Epidermal melanocyte (primary cell): Measurements from ENCODE around the gene HEMK1.

Experiments
- DNase-seq: peaks from one replicate; pipeline ENCODE4 v3.0.0; 2011; ENCODE audit warnings: low spot score; ENCODE audit not compliant: insufficient read length

Gene HEMK1

DNA sequence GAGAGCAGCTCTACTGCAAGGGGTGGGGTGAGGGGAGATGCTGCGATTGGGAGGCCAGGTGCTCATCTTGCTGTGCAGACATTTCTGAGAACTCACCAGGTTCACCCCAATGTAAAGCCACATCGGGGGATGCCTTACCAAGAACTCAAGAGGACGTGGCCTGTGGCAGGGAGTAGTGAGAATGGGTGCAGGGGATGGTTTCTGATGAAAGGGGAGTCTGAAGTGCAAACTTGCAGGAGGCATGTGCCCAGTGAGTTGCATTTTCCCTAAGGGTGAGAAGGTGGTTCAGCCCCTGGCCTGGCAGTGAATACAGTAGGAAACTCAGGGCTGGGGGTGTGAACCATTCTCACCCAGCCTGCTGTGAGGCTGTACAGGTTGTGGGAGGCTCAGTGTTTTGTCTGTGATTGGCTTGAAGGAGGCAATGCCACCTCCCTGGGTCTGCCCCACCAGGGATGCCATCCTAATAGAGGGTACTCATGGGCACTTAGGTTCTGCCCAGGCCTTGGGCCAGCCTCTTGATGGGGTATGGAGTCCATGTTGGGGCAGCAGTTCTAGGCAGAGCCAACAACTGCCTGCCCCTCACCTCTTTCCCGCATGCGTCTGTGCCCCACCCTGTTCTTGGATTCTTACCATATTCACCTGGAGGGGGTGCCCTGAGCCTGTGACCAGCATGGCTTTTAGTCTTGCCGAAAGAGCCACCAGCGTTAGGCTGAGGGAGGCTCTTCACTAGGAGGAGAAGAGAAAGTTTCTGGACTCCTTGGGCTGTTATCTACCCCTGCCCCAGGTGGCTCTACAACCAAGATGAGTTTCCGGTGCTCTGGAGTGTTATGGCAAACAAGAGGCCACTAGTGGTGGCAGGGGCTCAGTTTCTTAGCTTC, 4.5 kb downstream of the HEMK1 start:
- no peak for DNase-seq

DNA sequence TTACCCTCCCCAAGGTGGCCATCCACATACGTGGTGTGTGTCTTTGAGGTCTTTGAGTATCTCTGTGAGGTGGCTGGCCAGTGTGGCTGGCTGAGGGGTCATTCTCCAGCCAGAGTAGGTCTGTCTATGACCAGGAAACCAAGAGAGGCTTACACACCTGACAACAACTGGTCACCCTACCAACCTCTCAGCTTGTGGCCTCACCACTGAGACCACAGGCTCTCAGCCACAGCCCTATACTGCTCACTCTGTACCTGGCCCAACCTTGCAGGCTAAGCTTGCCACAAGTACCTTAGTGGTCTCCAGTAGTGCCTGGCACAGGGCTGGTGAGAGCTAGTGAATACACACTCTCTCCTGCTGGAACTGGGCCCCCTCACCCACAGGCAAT, 5.1 kb downstream of the HEMK1 start:
- DNase-seq, result no peak

DNA sequence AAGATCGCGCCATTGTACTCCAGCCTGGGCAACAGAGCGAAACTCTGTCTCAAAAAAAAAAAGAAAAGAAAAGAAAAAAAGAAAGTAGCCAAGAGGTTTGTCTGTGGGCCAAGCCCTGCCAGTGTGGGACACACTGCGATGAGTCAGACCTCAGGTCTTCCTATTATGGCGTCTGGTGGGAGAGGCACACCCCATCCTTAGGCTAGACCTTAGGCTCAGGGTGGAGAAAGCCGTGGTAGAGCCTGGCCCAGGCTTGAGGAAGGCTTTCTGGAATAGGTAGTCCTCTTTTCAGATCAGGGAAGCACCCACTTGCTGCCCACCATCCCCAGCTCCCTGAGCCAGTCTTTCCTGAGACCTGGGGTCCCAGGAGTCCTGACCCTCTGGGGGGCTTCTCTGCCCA, 6.0 kb downstream of the HEMK1 start:
- no peak for DNase-seq

DNA sequence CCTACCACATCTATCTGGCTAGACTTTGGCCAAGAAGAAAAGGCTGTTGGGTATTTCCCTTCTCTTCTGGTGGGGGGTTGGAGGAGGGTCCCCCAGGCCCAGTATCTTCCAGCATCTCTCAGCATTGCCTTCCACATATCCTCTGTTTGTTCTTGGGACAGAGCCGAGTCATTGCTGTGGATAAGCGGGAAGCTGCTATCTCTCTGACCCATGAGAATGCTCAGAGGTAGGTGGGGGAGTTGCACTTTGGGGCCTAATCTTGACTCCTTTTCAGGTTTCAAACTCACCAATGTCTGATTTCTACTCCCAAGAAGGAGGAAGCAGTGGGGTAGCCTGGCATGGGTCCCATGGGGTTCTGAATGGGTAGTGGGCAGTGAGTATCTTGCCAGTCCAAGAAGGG, 8.0 kb downstream of the HEMK1 start:
- no peak for DNase-seq

DNA sequence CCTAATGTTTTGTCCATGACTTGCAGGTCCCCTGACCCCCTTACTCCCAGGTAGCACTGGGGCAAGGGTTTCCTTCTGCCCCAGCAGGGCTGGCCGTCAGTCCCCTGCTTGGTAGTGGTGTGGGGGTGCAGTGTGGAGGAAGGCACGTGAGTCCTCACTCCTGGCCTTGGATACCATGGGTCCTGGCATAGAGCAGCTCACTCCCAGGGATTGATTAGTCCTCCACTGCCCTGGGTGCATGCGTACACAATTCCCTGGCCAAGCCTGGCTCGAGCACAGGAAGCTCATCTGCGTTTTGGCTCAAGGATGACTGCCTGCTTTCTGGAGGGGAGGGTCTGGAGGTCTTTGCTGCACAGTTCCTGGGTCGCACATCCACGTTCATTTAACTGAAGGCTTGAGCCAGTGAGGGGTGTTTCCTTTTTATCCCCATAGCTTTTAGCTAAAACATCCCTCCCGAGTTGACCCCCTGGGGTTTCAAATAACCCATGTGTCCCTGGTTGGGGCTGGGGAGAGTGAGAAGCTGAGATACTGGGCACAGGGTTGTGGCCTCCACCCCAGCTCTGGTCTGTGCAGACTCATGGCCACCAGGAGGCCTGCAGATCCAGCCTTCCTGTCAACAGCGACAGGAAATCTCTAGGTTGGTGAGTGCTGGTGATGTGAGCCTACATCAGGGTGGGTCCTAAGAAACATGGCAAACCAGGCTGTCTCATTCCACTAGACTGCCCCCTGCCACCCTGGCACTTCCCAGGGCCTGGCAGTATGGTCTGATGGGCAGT, 11.5 kb downstream of the HEMK1 start:
- DNase-seq, result no peak

DNA sequence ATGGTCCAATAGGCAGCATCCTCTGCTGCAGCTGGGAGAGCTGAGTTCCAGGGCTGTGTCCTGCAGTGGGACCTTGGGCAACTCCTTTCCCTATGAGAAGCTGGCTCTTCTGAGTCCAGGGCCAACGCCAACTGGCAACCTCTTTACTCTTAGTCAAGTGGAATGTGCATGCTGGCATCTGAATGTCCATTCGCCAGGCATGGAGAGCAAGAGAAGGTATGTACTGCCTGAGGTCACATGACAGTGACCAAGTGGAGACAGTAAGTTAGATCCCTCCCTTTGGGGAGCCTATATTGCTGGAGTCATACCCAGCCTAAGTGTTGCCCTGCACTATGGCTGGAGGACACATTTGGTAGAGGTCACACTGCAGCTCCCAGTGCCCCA, 12.1 kb downstream of the HEMK1 start:
- no peak for DNase-seq

DNA sequence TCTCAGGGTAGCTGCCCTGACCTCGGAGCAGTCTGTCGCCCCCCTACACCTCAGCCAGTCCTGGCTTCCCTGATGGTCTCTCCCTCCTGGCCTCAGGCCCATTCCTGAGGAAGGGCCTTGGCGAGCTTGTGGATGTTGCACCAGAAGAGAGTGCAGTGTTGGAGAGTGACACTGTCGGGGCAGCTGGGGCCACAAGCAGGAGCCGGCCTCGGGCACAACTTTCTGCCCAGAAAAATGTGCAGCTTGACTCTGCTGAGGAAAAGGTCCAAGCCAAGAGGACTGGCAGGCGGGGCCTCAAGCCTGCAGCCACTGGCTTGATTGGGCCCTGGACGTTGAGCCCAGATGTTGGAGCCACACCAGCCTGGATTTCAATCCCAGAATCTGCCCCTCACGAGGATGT, 12.8 kb downstream of the HEMK1 start:
- no peak for DNase-seq

DNA sequence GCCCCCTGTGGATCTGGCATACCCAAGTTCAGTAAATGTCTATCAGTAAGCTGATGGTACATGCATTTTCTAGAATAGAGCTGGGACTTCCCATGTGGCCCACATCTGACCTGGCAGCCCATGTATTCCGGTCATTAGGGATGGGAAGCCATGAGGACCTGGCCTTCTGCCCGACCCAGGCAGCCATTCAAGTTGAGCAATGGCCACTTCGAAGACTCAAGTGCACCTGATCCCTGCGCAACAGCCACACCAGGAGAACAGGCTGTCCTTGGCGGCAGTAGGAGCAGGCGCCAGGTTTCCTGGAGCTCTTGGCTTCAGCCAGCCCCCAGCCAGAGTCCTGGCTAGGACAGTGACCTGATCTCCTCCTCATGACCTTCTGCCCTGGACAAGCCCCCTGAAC, 14.6 kb downstream of the HEMK1 start:
- DNase-seq, result no peak

DNA sequence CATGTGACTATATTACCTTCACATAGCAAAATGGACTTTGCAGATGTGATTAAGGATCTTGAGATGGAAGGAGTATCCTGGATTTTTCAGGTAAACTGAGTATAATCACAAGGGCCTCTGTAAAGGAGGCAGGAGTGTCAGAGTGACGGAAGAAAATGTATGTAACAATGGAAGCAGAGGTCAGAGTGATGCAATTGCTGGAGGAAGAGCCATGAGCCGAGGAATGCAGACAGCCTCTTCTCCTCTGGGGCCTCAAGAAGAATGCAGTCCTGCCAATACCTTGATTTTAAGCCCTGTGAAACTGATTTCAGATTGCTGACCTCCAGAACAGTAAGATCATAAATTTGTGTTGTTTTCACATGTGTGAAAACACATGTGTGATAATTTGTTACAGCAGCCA, 15.1 kb downstream of the HEMK1 start:
- no peak for DNase-seq

DNA sequence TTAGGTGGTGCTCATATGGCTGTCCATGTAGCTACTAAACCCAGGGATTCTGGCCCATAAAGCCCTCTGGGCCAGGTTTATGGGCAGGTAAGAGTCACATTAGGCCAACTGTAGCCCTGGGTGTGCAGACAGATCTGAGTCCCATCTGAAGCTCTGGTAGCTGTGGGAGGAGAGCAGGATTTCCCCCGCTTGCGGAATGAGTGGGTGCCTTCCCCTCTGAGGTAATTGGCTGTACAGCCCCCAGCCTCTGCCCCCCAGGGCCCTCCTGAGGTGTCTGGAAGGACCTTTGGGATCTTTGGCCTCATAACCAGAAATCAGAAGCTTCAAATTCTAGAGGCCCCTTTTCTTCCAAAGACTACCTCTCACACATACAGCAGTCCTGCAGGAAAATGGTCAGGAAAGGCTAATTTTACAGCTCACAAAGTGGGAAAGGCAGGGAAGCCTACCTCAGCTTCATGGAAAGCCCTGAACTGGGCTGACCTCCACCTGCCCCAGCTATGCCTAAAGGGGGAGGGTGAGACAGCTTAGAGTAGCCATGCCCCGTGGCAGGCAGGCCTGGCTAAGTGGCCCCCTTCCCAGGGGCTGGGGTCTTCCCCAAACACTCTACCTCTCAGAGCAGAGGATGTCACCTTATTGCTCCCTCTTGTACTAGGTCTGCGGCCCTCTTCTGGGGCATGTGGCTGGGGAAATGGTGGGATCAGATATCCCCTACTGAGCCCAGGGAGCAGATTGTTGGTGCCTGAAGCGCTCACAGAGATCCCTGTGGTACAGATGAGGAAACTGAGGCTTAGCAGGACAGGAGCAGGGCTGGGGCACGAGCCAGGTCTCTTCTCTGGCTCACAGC, 16.8 kb downstream of the HEMK1 start:
- DNase-seq, result no peak

DNA sequence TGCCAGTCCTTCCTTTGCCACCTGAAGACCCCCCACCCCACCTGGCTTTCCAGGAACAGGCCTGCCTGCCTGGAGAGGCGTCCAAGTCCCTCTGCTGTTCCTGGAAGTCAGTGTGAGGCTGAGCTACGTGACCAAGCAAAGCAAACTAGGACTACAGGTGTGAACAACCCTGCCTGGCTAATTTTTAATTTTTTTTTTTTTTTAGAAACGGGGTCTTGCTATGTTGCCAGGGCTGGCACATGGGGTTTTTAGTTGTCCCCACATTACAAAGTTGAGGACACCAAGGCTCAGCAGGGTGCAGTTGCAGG, 17.4 kb downstream of the HEMK1 start:
- DNase-seq, result no peak

DNA sequence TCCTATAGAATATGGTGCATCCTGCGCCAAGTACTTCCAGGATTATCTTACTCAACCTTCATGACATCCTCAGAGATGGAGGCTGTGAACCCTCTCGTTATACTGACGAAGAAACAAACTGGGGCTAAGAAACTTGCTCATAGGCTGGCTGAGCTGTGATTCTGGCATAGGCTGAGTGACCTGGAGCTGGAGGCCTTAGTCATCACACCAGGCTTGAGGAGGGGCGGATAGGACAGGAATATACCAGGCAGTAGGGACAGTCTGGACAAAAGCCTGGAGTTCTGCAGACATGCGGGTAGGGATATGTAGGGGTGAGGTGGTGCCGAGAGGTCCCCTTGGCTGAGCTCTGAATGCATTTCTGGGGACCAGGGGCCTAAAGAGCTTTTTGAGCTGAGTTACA, 18.1 kb downstream of the HEMK1 start:
- no peak for DNase-seq

DNA sequence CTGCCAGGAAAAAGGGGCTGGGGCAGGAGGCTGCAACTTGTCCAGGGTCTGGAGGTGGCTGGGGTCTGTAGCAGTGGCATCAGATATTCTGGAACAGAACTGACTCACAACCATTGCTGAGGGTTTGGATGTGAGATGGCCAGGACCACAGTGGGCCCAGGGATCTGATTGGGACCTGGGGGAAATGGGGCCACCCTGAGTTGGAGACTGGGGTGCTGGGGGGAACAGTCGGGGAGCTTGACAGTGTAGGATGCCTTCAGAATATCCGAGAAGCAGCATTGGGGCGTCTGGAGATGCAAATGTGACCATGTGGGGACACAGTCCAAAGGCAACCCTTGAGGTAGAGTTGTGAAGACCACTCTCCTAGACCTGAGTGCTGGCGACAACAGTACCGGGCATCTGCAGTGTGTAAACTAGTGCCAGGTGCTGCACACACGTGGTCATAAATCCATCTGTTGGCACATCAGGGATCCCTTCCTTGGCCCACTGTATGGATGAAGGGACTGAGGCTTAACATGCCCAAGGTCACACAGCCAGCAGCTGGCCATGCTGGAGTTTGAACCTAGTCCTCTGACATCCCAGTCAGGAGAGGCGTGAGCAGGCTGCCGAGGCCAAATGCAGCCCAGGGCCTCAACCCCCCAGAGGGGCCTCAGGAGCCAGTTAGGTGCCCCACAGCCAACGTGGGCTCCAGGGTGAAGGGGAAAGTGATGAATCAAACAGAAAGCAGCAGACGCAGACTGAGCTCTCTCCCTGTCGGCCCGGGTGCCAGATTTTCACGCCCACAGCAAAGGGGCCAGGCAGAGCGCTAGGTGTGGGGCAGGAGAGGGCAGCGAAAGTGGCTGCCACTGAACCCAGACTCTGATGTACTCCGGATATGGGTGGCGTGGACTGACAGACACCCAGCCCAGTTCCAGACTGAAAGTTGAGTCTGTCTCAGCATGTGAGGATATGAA, 18.8 kb downstream of the HEMK1 start:
- DNase-seq, result no peak

DNA sequence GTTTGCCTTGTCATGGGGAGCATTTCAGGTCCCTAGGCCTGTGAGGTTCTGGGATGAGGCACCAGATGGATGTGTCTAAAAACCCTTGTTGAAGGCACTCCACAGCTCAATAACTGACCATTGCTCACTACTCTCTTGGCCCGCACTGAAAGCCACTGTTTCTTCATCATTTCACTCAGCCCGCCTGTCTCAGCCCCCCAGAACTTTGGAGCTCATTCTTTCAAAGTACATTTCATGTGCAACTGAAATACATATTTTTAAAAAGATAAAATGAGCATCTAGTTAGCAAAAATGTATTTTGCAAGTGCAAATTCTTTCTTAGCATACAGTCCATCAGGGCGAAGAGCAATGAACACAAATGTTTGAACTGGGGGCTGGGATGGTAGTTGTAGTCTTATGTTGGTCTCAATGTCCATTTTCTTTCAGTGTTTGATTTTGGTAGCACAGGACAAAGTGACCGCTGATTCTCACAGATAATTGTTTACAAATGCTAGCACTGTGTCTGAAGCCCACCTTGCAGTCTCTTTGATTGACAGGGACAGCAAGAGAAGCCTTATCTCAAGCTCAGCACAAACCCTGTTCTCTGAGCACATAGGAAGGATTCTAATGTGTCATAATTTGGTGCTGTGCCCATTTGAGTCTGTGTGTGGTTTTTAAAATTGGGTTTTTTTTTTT, 19.6 kb downstream of the HEMK1 start:
- no peak for DNase-seq

DNA sequence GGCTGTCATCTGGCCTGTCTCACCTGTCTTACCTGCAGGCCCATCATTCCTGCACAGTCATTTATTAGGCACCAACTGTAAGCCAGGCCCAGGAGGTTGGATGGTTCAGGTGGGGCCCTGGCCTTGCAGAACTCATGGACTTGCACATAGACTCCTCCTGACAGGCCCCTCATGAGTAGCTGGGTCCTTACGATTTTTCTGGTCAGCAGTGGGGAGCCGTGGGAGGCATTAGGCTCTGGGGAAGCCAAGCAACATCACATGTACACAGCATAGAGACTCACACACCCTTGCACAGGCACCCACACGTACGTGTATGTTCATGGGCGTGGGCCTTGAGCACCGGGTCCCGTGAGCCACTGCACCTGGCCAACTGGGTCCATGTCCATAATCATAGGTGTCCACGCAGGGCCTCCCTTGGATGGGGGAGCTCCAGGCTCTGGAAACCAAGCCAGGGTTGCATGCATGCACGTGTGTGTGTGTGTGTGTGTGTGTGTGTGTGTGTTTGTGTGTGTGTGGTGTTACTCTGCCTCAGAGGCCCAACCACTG, 21.9 kb downstream of the HEMK1 start:
- DNase-seq, result no peak

DNA sequence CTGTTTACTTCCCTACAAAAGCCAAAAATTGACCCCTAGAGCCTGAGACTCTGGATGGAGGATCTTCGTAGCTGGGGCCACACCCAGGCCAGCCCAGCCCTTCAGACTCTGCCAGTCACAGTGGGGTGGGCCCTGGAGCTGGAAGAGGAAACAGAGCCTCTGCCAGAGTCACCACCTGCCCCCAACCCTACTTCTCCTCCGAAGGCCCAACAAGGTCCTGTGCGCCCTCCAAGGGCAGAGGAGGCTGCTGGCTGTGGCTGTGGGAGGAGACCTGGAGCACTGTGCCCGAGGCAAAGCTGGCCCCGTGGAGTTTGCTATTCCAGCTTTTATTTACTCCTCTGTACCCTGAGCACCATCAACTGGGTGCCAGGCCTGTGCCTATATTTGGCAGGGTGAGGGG, 23.2 kb downstream of the HEMK1 start:
- no peak for DNase-seq

DNA sequence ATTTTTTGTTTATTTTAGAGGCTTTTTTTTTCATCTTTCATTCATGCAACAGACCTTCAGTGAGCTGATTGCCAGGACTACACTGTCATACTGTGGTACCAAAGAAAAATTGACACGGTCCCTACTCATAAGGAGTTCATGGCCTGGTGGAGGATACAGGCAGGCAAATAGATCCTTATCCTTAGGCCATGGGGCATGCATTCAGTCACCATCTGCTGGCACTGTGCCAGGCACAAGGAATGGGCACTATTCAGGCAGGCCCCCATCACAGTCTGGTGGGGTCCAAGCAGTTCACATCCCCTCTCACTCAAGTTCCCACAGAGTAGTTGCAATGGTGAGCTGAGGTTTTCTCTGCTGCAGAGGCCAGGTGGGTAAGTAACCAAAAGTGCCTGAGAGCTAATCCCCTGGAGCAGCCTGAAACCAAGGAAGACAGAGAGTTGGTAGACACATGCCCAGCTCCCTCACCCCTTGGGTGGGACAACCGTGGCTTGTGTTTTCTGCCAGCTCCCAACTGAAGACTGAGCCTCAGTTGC, 25.0 kb downstream of the HEMK1 start:
- DNase-seq, result no peak

DNA sequence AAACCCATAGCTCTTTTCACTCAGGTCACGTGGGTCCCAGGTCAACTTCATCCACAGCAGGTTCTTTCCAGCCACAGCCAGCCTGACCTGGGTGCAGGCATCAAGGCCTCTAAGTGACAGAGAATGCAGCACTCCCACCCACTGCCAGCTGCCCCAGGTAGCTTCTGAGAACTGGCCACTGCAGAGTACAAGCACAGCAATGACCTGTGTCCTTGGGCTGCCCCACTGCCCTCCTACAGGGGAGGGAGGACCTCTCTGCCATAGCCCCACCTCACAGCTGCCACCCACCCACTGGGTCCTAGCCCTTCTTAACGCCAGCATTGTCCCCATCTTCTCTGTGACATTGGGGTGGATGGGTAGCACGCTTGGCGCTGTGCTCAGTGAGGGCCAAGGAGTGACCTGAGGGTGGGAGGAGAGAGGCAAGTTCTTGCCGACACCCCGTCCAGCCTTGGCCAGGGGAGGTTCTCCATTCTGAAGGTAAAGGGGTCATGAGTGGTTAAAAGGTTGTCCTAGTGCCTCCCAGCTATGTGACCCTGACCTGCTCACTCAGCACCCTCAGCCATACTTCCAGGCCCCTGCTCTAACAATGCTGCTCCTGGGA, 29.9 kb downstream of the HEMK1 start:
- no peak for DNase-seq

DNA sequence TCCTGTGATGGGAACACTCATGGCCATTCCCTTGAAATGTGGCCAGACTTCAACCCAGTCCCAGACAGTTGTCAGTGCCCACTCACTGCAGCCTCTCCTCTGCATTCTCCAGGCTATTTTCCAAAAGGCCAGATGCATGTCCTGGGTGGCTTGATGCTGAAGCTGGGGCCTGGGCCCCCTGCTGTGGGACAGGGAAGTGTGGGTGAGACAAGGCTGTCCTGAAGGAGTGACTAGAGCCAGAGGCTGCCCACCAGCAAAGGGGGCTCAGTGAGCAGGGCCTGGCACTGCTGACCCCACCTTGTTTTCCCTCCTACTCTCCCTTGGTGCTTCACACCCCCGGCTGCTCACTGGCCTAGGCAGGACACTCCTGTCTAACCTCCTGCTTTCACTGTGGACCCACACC, 30.4 kb downstream of the HEMK1 start:
- DNase-seq, result no peak
